Measurements from ENCODE around the gene RAMP1.
"Not testable (repeated sequence)": the region's sequence is repeated elsewhere in the genome, so short reads cannot be mapped to it uniquely, and the experiment has no call there.

RAMP1 gene

DNA sequence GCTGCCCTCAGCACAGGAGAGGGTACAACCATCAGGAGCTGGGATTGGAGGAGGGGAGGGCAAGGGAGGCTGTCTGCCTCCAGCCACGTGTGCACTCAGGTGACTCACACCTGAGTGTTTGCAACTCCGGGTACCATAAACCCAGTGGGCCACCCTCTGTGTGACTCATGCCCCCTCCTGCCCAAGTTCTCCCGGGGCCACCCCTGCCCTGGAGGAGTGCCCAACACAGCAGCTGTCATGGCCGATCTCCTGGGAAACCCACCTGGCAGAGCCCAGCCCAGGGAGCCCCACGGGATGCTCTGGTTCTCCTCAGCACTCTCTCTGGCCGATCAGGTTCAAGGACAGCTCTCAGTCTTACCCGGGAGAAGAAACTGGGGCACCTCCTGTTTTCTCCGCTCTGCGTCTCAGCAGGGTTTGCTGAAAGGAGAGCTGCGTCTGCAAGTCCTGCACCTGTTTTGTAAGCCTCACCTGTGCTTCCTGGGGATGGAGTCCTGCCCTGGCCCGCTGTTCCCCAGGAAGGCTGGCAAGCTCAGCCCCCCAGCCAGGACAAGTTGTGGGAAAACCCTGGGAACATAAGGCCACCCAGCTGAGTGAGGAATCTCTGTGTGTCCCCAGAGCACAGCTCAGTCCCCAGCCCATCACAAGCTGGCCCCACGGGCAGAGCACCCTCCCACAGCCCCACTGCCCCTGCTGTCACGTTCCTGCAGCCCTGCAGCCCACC, 63.4 kb downstream of the RAMP1 start:
- DNase-seq, result no peak

DNA sequence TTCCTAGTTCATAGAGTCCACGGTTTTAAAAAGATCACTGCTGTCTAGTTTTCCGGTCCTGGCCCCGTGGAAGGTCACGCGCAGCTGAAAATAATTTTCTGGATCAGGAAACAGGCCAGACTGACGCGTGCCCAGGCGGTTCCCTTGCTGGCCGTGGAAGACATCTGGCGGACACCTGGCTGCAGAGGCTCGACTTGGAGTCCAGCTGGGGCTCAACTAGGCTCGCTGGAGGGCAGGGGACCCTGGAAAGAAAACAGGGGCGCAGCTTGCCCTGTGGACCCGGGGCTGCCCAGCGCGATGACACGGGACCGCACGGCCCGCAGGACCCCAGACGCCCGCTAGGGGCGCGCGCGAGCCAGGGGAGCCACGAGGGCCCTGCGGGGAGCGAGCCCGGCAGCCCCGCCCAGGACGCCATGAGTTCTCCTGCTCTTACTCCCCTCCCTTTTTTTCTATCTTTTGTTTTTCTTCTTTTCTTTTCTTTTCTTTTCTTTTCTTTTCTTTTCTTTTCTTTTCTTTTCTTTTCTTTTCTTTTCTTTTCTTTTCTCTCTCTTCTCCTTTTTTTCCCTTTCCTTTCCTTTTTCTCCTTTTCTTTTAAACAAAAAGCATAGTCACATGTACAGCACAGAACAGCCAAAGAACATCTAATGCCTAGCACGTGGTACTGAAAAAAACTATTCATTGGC, 64.2 kb downstream of the RAMP1 start:
- no peak for DNase-seq

DNA sequence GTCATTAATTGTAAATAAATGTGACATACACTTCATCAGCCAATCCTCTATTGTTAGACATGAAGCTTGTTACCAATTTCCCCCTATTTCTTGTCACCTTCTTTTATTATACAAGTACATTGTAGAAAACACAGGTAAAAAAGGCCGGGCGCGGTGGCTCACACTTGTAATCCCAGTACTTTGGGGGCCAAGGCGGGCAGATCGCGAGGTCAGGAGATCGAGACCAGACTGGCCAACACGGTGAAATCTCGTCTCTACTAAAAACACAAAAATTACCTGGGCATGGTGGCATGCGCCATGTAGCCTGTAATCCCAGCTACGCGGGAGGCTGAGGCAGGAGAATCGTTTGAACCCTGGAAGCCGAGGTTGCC, 64.7 kb downstream of the RAMP1 start:
- DNase-seq, result no peak

- DNase-seq, result no peak
These were observed 67.7 kb downstream of the RAMP1 start for GRCh38 chr2:237927135-237927534.

- no peak for DNase-seq
These were observed 68.6 kb downstream of the RAMP1 start for GRCh38 chr2:237927986-237928385.

GRCh38 chr2:237929979-237930378, 70.6 kb downstream of the RAMP1 start:
- DNase-seq, result no peak

DNA sequence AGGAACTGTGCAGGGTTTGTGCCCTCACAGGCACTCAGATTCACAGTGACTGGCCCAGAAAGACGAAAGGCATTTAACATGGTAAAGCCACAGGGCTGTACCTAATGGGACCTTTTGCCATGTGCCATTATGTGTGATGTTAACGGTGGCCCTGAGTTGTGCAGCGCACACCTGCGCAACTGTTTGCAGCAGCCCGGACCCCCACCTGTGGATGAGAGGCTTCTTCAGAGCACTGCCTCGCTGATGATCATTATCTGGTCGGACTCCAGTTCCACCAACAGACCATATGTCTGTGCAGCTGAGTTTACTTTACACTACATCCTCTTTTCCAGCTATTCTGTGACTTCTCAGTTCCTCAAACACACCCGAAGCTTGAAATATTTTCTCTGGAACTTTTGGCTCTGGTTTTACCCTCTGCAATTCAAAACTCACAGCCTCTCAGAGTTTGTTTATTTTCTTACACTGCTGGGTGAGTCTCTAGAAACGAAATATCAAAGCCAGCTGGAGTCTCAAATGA, 71.8 kb downstream of the RAMP1 start:
- no peak for DNase-seq

- no peak for DNase-seq
These were observed 73.3 kb downstream of the RAMP1 start for GRCh38 chr2:237932731-237933131.

DNA sequence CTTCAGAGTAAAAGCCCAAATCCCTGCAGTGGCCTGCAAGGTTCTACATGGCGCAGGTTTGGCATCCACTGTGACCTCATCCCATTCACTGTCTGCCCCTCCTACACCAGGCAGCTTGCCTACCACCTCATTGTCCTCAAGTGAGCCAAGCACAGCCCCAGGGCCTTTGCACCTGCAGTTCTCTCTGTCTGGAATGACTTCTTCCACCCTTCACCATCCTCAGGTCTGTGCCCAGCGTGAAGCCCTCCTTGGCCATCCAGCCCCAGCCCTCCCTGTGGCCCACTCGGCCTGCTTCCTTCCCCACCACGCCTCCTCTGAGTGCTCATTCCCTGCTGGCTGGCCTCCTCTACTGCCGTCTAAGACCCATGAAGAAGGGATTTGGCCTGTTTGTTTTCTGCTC, 74.8 kb downstream of the RAMP1 start:
- no peak for DNase-seq

DNA sequence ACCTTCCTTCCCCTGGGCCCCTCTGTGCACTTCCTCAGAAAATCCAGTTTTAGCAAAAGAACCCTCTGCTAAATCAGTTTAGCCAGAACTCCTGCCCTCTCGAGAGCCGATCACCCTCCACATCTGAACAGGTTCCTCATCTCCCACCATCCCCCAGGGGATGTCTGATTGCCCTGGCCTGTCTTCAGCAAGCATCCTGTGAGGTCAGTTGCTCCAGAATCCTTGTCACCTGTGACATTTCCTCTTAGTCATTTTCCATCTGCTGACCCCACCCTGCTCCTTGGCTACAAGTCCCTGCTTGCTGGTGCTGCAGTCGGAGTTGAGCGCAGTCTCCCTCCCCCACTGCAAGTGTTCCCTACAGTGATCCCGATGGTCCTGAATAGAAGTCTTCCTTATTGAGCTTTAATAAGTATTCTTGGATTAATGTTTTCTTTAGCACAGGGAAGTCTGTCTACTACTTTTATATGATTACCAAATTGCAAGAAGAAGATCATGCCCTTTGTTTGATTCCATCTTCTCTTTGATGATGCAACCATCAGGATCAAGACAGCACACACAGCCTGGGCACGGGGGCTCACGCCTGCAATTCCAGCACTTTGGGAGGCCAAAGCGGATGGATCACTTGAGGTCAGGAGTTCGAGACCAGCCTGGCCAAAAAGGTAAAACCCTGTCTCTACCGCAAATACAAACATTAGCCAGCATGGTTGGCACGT, 76.5 kb downstream of the RAMP1 start:
- no peak for DNase-seq

GRCh38 chr2:237939251-237939650, 79.8 kb downstream of the RAMP1 start:
- DNase-seq, result peak in 1 of 2 experiments; percentile 14

GRCh38 chr2:237940828-237941227, 81.4 kb downstream of the RAMP1 start:
- DNase-seq, result no peak

DNA sequence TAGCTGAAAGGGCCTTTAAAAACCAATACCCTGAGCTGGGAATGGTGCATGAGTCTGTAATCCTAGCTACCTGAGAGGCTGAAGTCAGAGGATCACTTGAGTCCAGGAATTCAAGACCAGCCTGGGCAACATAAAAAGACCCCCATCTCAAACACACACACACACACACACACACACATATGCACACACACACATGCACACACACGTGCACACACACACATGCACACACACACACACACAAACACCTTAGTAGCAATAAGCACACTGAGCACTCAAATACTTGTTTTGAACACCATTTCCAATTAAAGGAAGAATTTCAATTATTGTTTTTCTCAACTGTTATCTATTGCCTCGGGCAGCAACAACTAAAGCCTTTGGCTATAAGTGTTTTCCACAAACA, 81.8 kb downstream of the RAMP1 start:
- DNase-seq, result no peak

DNA sequence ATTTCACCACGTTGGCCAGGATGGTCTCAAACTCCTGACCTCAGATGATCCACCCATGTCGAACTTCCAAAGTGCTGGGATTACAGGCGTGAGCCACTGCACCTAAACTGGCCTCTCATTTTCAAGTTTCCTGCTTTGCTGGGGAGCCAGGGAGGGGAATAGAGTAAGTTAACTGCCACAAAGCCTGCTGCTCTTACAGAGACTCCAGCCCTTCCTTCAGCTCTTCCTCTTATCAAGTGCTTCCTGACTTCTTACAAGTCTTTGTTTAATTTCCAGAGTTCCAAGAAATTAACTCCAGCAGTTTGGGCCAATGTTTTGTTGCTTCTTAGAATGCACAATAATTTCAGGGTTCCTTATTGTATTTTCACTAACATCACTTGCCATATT, 83.1 kb downstream of the RAMP1 start:
- no peak for DNase-seq

DNA sequence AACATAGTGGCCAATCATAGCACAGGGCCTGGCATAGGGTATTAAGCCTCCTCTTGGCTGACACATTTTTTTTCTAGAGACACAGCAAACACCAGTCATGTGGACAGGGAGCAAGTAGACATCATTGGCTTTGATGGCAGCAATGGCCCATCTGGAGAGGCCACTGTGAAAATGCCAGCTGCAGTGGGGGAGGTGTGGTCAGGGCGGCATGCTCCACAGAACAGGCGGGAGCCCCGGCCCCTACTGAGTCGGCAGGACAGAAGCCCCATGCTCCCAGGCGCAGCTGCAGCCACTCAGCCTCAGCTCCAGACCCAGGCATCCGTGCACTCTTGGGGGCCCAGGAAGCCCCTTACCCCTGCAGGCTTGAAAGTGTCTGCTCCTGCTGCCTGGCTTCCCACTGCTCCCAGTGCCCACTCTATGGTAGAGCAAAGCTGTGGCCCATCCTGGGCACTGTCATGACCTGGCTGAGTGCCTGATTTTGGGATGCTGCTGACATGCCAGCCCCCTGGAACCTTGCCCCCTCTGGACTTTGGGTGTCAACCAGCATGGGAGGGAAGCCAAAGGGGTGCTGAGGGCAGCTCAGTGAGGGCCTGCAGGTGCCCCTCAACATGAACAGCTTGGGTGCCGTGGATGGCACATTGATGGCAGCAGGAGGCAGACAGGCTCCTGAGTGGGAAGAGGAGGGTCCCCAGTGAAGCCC, 84.1 kb downstream of the RAMP1 start:
- no peak for DNase-seq

GRCh38 chr2:237944302-237944701, 84.9 kb downstream of the RAMP1 start:
- DNase-seq, result no peak

DNA sequence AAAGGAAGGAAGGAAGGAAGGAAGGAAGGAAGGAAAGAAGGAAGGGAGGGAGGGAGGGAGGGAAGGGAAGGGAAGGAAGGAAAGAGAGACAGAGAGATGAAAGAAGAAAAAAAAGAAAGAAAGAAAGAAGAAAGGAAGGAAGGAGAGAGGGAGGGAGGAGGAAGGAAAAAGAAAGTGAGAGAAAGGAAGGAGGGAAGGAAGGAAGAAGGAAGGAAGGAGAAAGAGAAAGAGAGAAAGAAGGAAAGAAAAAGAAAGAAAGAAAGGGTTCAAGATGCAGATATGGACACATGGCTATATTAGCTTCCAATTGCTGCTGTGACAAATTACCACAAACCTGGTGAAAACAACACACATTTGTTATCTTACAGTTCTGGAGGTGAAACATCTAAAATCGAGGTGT, 87.0 kb downstream of the RAMP1 start:
- no peak for DNase-seq

GRCh38 chr2:237951354-237951753, 91.9 kb downstream of the RAMP1 start:
- DNase-seq, result not testable (repeated sequence)

DNA sequence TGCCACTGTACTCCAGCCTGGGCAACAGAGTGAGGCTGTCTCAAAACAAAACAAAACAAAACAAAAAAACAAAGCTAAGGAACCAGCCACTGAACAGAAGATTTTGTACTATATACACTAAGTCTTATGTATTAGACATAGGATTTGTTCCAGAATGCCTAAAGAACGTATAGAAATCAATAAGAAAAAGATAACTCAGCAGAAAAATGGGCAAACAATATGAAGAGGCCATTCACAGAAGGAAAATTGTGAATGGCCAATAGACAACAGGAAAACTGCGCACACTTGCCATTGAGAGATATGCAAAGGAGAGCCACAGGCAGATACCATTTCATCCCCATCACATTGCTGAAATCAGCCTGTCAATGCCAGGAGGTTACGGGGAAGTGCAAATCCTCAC, 92.5 kb downstream of the RAMP1 start:
- DNase-seq, result no peak

GRCh38 chr2:237952851-237953250, 93.4 kb downstream of the RAMP1 start:
- no peak for DNase-seq

DNA sequence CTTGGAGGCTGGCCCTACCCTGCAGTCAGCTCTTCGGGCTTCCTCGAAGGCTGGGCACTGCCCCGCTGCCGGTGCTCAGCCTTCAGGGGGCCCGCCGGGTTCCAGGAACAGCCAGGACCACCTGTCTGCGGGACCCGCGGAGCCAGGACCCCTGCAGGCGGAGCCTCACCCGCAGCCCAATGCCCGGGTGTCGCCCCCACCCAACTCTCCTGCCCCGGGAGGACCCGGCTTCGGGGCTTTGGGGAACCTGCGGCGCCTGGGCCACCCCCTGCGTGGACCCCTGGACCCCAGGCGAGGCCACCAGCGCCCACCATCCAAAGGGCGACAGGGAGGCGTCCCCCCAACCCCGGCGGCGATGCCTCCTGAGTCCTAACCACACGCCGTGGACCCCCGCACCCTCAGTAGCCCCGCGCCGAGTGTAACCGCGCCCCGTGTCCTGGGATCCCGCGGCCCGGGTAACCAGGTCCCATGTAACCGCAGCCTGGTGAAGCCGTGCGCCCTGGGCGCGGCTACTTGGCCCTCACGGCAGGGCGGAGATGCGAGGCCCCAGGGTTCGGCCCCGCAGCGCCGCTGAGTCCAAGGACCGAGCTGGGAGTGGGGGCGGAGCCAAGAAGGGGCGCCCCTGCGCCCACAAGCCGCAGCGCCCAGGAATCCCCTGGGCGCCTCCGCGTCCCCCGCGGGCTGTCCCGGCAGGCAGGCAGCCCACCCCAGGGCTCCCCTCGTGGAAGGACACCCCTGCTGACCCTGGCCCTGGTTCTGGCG, 96.4 kb downstream of the RAMP1 start:
- no peak for DNase-seq

DNA sequence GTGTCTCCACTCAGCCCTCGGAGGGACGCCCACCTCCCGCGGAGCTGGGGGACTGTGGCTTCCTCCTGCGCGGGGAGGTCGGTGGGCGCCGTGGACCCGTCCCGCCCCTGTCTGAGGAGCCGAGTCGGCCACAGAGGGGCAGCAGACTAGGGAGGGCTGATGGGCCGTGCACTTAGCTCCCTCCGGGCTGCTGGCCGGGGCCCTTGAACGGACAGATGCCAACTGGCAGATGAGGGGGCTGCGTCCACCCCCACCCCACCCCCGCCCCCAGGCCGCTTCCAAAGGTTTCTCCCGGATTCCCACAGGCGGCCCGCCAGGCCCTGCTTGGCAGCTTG, 96.9 kb downstream of the RAMP1 start:
- DNase-seq, result no peak

DNA sequence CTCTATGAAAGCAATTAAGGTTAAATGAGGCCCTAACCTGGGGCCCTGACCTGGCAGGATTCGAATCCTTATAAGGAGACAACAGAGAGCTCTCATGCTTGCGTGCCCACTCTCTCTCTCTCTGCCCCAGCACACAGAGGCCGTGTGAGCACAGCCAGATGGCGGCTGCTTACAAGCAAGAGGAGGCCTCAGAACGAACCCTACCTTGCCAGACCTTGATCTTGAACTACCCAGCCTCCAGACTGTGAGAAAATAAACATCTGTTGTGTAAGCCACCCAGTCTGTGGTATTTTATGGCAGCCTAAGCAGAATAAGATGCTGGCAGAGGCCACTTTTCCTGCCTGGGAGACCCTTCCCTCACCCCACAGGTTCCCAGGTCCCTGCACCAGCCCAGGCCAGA, 102.2 kb downstream of the RAMP1 start:
- no peak for DNase-seq
